Measurements from ENCODE around the gene CATSPERZ. TPM values are rescaled to one million over a fixed set of nuclear protein-coding genes. Genes with fewer than 3 reads are reported as not detected.

Gene CATSPERZ
- total RNA-seq, 2 donors from 2014 or later, result 0.32 TPM; not detected in 1

DNA sequence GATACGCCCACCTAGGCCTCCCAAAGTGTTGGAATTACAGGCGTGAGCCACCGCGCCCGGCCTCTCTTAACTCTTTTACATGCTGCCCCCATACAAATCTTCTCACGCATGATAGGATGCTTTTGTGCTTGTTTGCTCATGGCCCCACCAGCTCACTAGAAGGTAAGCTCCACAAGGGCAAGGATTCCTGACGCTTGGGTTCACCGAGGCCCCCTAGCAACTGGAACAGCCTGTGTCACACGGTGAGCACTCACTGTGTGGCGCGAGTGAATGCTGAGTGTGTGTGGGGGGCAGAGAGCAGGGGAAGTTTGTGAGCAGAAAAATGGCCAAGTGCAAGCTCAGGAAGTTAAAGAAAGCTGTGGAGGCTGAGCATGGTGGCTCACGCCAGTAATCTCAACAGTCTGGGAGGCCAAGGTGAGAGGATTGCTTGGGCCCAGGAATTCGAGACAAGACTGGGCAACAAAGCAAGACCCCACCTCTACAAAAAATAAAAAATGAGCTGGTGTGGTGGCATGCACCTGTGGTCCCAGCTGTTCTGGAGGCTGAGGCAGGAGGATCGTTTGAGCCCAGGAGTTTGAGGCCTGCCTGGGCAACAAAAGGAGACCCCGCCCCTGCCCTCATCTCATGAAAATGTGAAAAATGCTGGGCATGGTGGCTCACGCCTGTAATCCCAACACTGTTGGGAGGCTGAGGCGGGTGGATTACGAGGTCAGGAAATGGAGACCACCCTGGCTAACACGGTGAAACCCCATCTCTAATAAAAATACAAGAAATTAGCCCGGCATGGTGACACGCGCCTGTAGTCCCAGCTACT is 18.0 kb upstream of the CATSPERZ start:
- intact Hi-C loops (cut with DNase I), result no loop called here
- ATAC-seq (no peak), DNase-seq (no peak)

- intact Hi-C loops (cut with DNase I), result no loop called here
- no peak for DNase-seq
- ATAC-seq, result no peak
Observed at GRCh38 chr11:64283092-64283491, 17.1 kb upstream of the CATSPERZ start.

- peak; percentile 96 for DNase-seq
- ATAC-seq, result peak; percentile 92 to 94
- intact Hi-C loops (cut with DNase I), result no loop called here
Observed at GRCh38 chr11:64284048-64284961, 15.9 kb upstream of the CATSPERZ start, which contains the start of gene BAD. BAD (minus strand) TSS chr11:64284665; CDS start chr11:64284368, 297 bp downstream.

DNA sequence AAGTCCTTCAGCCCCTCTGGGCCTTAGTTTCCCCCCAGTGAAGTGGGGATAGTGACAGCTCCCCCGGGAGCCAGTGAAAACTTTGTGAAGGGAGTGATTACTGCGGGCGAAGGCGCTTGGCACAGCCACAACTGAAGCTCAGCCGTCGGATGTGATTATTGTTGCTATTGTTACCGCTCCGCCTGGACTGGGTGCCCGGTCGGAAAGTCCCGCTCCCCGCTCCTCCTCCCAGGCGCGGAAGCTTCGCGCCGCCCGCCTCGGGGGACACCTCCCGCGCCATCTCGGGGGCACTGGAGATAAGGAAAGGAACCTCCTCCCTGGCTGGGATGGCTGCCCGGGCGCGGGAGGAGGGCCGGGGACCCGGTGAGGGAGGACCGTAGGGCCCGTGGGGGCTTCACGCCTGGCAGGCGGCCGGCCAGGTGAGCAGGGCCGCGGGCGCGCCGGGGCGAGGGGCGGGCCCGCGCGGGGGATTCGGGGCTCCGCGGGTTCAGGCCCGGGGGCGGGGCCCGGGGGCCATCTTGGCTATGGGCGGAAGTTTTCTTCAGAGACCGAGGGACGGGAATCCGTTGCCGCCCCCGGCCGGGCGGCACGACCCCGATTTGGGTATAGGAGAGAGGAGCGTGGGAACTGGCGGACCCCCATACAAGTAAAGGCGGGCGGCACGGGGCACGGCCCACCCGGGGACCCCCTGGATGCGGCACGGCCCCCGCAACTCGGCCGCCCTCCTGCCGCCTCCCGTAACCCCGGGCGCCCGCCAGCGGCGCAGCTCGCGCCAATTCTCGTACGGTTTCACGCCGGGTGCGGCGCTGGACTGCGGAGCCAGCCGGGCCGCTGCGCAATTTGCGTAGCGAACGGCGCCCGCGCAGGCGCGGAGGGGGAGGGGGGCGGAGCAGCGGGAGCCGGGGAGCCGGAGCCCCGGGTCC is 14.9 kb upstream of the CATSPERZ start, which contains the start of gene GPR137:
Gene GPR137, plus strand, starts transcription at position 887 of the 923 bp plus-strand sequence. CDS start 677 bp downstream, outside the sequence.
- ATAC-seq, result peak; percentile 80 to 83
- intact Hi-C loops (cut with DNase I), result loop anchor here in 1 of 2 donors (1.0 kb wide), 1 partner anchor 15 kb away; no protein-coding TSS in a partner anchor
- DNase-seq, result peak; percentile 89

DNA sequence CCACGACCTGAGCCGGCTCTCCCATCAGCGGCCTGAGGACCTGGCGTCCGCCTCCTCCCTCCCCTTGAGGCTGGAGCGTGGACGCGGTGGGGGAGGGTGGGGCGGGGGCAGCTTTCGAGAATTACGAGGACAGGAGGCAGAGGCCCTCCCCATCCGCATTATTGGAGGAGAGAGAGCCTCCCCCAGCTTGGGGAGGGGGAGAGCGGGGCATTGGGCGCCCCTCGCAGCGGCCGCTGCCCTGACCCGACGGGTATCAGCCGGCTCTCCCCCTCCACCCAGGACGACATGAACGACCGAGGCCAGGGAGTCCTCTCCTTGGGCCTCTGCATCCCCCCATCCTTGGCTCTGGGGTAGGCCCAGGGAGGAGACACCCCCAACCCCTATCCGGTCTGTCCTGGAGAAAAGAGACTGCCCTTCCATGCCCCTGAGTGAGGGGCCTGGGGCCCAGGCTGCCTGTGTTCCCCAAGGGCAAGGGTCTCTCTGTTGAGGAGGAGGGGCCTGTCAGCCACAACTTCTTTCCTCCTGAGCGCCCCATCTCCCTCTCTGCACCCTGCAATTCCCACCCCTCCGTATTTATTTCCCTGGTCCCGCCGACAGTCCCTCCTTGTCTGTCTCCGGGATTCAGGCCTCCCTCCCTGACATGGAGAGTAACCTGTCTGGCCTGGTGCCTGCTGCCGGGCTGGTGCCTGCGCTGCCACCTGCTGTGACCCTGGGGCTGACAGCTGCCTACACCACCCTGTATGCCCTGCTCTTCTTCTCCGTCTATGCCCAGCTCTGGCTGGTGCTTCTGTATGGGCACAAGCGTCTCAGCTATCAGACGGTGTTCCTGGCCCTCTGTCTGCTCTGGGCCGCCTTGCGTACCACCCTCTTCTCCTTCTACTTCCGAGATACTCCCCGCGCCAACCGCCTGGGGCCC is 14.0 kb upstream of the CATSPERZ start:
- peak in 1 of 2 donors; percentile 0 for ATAC-seq
- DNase-seq, result no peak
- intact Hi-C loops (cut with DNase I), result loop anchor here in 1 of 2 donors (1.0 kb wide), 1 partner anchor 16 kb away; no protein-coding TSS in a partner anchor

DNA sequence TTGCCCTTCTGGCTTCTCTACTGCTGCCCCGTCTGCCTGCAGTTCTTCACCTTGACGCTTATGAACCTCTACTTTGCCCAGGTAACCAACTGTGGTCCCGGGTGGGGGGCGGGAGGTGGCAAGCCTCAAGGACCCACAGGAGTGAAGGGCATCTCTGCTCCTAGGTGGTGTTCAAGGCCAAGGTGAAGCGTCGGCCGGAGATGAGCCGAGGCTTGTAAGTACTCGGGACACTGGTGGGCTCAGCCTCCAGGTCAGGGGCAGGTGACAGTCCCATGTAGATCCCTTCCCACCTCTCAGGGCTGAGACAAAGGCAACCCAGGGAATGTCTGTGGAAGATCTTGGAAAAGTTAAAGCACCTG is 13.4 kb upstream of the CATSPERZ start:
- ATAC-seq, result no peak
- intact Hi-C loops (cut with DNase I), result no loop called here
- no peak for DNase-seq

DNA sequence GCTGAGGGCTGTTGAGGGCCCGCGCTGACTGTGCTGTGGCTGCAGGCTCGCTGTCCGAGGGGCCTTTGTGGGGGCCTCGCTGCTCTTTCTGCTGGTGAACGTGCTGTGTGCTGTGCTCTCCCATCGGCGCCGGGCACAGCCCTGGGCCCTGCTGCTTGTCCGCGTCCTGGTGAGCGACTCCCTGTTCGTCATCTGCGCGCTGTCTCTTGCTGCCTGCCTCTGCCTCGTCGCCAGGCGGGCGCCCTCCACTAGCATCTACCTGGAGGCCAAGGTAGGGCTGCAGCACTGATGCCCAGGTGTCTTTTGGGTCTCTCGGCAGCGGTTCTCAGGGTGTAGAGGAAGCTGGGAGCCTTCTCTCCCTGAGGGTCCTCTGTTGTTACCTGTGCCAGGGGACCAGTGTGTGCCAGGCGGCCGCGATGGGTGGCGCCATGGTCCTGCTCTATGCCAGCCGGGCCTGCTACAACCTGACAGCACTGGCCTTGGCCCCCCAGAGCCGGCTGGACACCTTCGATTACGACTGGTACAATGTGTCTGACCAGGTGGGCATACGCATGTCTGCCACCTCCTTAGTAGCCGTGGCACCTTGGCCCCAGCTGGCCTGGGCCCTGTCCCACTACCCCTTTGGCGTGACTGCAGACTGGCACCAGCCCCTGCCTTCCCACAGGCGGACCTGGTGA is 12.3 kb upstream of the CATSPERZ start:
- DNase-seq, result no peak
- intact Hi-C loops (cut with DNase I), result no loop called here
- no peak for ATAC-seq

GRCh38 chr11:64288353-64288750 is 11.8 kb upstream of the CATSPERZ start:
- ATAC-seq, result no peak
- intact Hi-C loops (cut with DNase I), result no loop called here

GRCh38 chr11:64289002-64289564 is 11.1 kb upstream of the CATSPERZ start:
- ATAC-seq (no peak), DNase-seq (no peak)
- intact Hi-C loops (cut with DNase I), result no loop called here

More at GRCh38 chr11:64288353-64288750, 11.8 kb upstream of the CATSPERZ start:
- no peak for DNase-seq

GRCh38 chr11:64290352-64291261 is 9.6 kb upstream of the CATSPERZ start:
- no peak for DNase-seq
- intact Hi-C loops (cut with DNase I), result no loop called here
- no peak for ATAC-seq

GRCh38 chr11:64291262-64291751 is 8.9 kb upstream of the CATSPERZ start, which contains the start of gene KCNK4:
KCNK4 (plus strand) TSS chr11:64291302; CDS start chr11:64293019, 1,717 bp downstream.
- DNase-seq (no peak), ATAC-seq (no peak)
- intact Hi-C loops (cut with DNase I), result no loop called here

DNA sequence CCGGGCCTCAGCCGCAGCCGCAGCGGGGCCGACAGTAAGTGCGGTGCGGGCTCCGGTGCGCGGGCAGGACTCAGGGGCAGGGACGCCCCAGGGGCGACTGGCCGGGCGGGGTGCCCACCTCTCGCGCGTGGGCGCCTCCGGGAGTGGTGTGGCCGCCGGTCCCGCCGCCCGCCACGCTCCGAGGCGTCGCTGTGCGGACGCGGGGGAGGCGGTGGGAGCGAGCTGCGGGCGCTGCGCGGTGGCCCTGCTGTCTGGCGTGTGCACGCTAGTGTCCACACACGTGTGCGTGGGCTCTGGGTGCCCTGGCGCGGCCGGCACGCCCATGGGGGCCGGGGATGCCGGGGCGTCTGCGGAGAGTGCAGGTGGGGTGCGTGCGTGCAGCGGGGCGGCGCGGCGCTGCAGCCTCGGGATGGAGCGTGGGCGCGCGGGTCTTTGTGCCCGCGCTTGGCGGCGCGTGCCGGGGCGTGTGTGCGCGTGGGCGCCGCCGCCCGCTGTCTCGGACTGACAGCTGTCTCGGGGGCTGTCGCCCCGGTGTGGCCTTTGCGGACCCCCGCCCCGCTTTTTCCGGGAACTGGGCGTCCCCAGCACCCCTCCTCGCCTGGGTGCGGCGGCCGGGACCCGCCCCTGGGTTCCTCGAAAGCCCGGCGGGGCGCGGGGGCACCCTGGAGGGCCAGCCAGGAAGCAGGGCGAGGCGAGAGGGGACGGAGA is 8.3 kb upstream of the CATSPERZ start:
- intact Hi-C loops (cut with DNase I), result no loop called here
- peak in 1 of 2 donors; percentile 23 for ATAC-seq

GRCh38 chr11:64292460-64293254 is 7.5 kb upstream of the CATSPERZ start:
- intact Hi-C loops (cut with DNase I), result no loop called here
- DNase-seq, result no peak
- no peak for ATAC-seq

More for the DNA sequence above, 8.3 kb upstream of the CATSPERZ start:
- no peak for DNase-seq

- ATAC-seq (no peak), DNase-seq (no peak)
- intact Hi-C loops (cut with DNase I), result no loop called here
Observed at GRCh38 chr11:64294774-64295173, 5.4 kb upstream of the CATSPERZ start.
